Activated B cell treated with CpG ODN at 0.5 μM for 24 hours (primary cell): ENCODE measurements around the gene MMP17. TPM values are rescaled to one million over a fixed set of nuclear protein-coding genes. Genes with fewer than 3 reads are reported as not detected.

Source experiments
- ATAC-seq: fragments of 200-7000 bp; cut with Tn5 transposase; one replicate; pipeline ENCODE4 v1.10.0; 2021; ENCODE audit warnings: low read depth, mild to moderate bottlenecking, moderate library complexity
- CTCF ChIA-PET: fragments of 350-600 bp; sonication (Branson Sonifier 250); formaldehyde crosslinking; loops from one replicate; lab custom pipeline; 2021; ENCODE audit warnings: antibody characterized with exemption; lab: Charles Lee
- POLR2A ChIA-PET: fragments of 350-600 bp; sonication (Branson Sonifier 250); formaldehyde crosslinking; loops from one replicate; lab custom pipeline; 2021; ENCODE audit warnings: antibody characterized with exemption; lab: Charles Lee
- DNase-seq: peaks from one replicate; pipeline ENCODE4 v3.0.0; 2022
- H3K27ac Mint-ChIP-seq: one replicate; pipeline ENCODE4 v1.8.0; 2020; ENCODE audit warnings: mixed read lengths
- H3K27me3 Mint-ChIP-seq: one replicate; pipeline ENCODE4 v1.8.0; 2021; ENCODE audit warnings: mixed read lengths
- H3K36me3 Mint-ChIP-seq: one replicate; pipeline ENCODE4 v1.8.0; 2021; ENCODE audit warnings: low read depth, mixed read lengths
- H3K4me1 Mint-ChIP-seq: one replicate; pipeline ENCODE4 v1.8.0; 2021; ENCODE audit warnings: mixed read lengths
- H3K4me3 Mint-ChIP-seq: one replicate; pipeline ENCODE4 v1.8.0; 2020; ENCODE audit warnings: mild to moderate bottlenecking, mixed read lengths
- H3K9me3 Mint-ChIP-seq: one replicate; pipeline ENCODE4 v1.8.0; 2020; ENCODE audit warnings: mixed read lengths
- intact Hi-C: fragments of 100-400 bp; cut with micrococcal nuclease; formaldehyde crosslinking; loops from one replicate; pipeline ENCODE4 v1.15.1; 2024
- total RNA-seq: library from RNA; stranded (reverse); gene quantifications from 2 replicates; pipeline ENCODE4 v1.2.3, GENCODE V29; 2022
- TF ChIP-seq, protein P1 (sequence below): fragments of 200-600 bp; IDR thresholded peaks from one replicate; pipeline ENCODE4 v1.8.0; 2022; ENCODE audit warnings: antibody characterized with exemption, mild to moderate bottlenecking

The MMP17 gene
- total RNA-seq, 1 donor from 2014 or later, result 11.3 TPM

DNA sequence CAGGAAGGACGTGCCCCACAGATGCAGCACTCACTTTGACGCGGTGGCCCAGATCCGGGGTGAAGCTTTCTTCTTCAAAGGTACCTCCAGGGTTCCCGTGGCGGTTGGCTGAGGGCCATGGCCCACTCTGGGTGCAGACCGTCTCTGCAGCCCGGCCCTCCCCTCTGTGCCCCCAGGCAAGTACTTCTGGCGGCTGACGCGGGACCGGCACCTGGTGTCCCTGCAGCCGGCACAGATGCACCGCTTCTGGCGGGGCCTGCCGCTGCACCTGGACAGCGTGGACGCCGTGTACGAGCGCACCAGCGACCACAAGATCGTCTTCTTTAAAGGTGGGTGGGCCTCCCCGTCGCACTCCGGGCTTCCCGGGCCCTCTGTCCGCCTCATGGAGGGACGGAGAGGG, 16.9 kb downstream of the MMP17 start:
- Mint-ChIP-seq H3K27me3 (no peaks in the 10 kb centered on the region), H3K27ac (no peak overlapping the region), H3K9me3 (no peaks in the 10 kb centered on the region), H3K4me1 (no peaks in the 10 kb centered on the region), H3K4me3 (no peak overlapping the region), H3K36me3 (peaks cover 8% of the 10 kb centered on the region)
- POLR2A ChIA-PET, result no interaction called here
- TF ChIP-seq, protein P1, sequence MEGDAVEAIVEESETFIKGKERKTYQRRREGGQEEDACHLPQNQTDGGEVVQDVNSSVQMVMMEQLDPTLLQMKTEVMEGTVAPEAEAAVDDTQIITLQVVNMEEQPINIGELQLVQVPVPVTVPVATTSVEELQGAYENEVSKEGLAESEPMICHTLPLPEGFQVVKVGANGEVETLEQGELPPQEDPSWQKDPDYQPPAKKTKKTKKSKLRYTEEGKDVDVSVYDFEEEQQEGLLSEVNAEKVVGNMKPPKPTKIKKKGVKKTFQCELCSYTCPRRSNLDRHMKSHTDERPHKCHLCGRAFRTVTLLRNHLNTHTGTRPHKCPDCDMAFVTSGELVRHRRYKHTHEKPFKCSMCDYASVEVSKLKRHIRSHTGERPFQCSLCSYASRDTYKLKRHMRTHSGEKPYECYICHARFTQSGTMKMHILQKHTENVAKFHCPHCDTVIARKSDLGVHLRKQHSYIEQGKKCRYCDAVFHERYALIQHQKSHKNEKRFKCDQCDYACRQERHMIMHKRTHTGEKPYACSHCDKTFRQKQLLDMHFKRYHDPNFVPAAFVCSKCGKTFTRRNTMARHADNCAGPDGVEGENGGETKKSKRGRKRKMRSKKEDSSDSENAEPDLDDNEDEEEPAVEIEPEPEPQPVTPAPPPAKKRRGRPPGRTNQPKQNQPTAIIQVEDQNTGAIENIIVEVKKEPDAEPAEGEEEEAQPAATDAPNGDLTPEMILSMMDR, result no peak
- intact Hi-C loops, result no loop called here
- CTCF ChIA-PET, result no interaction called here
- DNase-seq (no peak), ATAC-seq (no peak)

DNA sequence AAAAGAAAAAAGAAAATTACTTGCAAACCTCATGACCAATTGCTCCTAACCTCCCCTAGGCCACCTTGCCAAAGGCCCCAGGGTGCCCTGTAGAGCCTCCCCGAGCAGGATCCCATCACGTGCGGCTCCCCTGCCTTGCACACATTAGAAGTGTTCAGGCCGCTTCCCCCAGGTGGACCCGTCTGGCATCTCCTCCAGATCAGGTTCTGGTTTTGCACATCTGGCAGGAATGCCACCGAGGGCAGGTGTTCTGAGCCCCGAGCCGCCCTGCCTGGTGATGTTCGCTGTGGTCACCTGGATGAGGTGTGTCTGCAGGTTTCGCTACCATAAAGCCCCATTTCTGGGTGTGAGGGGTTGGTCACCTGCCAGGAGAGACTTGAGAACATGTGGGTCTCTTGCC, 19.3 kb downstream of the MMP17 start:
- ChIA-PET CTCF (no interaction called here), POLR2A (no interaction called here)
- peaks cover 4% of the 10 kb centered on the region for H3K4me1 Mint-ChIP-seq
- DNase-seq, result no peak
- H3K27ac Mint-ChIP-seq, result no peak overlapping the region
- TF ChIP-seq, protein P1, result no peak
- no peak for ATAC-seq
- no peaks in the 10 kb centered on the region for H3K27me3 Mint-ChIP-seq
- H3K9me3 Mint-ChIP-seq, result no peaks in the 10 kb centered on the region
- intact Hi-C loops, result no loop called here
- H3K4me3 Mint-ChIP-seq, result no peak overlapping the region
- peaks cover 8% of the 10 kb centered on the region for H3K36me3 Mint-ChIP-seq

DNA sequence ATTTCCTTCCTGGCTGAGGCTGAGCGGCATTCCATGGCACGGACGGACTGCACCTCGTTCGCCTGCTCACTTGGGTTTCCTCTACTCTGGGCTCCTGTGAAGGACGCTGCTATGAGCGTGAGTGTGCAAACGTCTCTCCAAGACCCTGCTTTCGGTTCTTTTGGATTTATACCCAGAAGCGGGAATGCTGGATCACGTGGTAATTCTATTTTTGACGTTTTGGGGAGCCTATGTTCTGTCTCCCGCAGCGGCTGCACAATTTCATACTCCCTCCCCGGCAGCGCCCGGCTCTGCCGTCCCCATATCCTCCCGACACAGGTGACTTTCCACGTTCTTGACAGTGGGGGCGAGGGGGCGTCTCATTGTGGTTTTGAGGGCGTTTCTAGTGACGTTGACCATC, 20.6 kb downstream of the MMP17 start:
- H3K4me1 Mint-ChIP-seq, result peaks cover 12% of the 10 kb centered on the region
- ATAC-seq (no peak), DNase-seq (no peak)
- no peaks in the 10 kb centered on the region for H3K27me3 Mint-ChIP-seq
- H3K9me3 Mint-ChIP-seq, result no peaks in the 10 kb centered on the region
- peaks cover 8% of the 10 kb centered on the region for H3K36me3 Mint-ChIP-seq
- POLR2A ChIA-PET, result no interaction called here
- CTCF ChIA-PET, result no interaction called here
- TF ChIP-seq, protein P1, result no peak
- H3K27ac Mint-ChIP-seq, result no peak overlapping the region
- intact Hi-C loops, result no loop called here
- no peak overlapping the region for H3K4me3 Mint-ChIP-seq

DNA sequence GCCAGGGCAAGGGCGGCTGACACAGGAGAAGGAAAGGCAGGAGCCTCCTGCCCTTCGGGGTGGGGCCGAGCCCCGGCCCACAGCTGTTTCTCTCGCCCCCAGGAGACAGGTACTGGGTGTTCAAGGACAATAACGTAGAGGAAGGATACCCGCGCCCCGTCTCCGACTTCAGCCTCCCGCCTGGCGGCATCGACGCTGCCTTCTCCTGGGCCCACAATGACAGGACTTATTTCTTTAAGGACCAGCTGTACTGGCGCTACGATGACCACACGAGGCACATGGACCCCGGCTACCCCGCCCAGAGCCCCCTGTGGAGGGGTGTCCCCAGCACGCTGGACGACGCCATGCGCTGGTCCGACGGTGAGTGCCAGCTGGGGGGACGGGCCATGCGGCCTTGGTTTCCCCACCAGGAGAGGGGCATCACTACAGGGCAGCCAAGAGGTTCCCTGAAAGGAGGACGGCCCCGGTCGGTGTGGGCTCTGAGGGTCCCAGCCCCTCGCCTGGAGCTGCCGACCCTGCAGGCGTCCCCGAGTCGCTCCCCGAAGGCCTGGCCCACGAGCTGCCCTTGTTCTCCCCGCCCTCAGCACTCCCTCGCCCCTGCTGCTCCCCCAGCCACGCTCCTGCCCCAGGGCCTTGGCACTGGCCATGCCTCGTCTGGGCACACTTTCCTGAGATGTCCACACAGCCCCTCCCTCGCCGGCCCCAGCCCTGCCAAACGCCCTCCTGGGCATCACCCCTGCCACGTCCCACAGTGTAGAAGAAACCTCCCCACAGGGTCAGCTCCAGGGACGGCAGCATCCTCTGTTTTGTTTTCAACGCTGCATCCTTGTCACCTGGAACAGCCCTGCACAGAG, 21.7 kb downstream of the MMP17 start:
- H3K4me3 Mint-ChIP-seq, result no peak overlapping the region
- no peaks in the 10 kb centered on the region for H3K27me3 Mint-ChIP-seq
- peaks cover 5% of the 10 kb centered on the region for H3K36me3 Mint-ChIP-seq
- CTCF ChIA-PET, result no interaction called here
- H3K4me1 Mint-ChIP-seq, result peaks cover 16% of the 10 kb centered on the region
- no peak for ATAC-seq
- H3K27ac Mint-ChIP-seq, result no peak overlapping the region
- POLR2A ChIA-PET, result no interaction called here
- TF ChIP-seq, protein P1, result no peak
- DNase-seq, result no peak
- intact Hi-C loops, result no loop called here
- no peaks in the 10 kb centered on the region for H3K9me3 Mint-ChIP-seq

DNA sequence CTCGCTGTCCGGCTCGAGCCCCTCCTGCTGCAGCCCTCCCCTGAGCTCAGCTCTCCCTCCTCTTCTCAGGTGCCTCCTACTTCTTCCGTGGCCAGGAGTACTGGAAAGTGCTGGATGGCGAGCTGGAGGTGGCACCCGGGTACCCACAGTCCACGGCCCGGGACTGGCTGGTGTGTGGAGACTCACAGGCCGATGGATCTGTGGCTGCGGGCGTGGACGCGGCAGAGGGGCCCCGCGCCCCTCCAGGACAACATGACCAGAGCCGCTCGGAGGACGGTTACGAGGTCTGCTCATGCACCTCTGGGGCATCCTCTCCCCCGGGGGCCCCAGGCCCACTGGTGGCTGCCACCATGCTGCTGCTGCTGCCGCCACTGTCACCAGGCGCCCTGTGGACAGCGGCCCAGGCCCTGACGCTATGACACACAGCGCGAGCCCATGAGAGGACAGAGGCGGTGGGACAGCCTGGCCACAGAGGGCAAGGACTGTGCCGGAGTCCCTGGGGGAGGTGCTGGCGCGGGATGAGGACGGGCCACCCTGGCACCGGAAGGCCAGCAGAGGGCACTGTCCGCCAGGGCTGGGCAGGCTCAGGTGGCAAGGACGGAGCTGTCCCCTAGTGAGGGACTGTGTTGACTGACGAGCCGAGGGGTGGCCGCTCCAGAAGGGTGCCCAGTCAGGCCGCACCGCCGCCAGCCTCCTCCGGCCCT, 22.8 kb downstream of the MMP17 start:
- Mint-ChIP-seq H3K36me3 (peaks cover 2% of the 10 kb centered on the region), H3K9me3 (no peaks in the 10 kb centered on the region), H3K4me3 (no peak overlapping the region), H3K27ac (no peak overlapping the region), H3K27me3 (no peaks in the 10 kb centered on the region), H3K4me1 (peaks cover 16% of the 10 kb centered on the region)
- DNase-seq, result peak; percentile 42
- TF ChIP-seq, protein P1, result no peak
- CTCF ChIA-PET, result interaction anchor here (0.5 to 1.0 kb wide), 3 partner anchors 79 to 150 kb away, joined by 3 to 4 read pairs (median 3); no protein-coding TSS in a partner anchor
- POLR2A ChIA-PET, result no interaction called here
- intact Hi-C loops, result loop anchor here (1.0 kb wide), 1 partner anchor 98 kb away; the partner anchor contains the start of gene EP400
- peak; percentile 59 for ATAC-seq
